GM21528 (cell line): ENCODE results near the gene MDM2.

Experiments used
- ATAC-seq: cut with Tn5 transposase; IDR thresholded peaks from one replicate; pipeline ENCODE4 v1.9.1; 2021; ENCODE audit warnings: mild to moderate bottlenecking, moderate library complexity; ENCODE audit not compliant: unreplicated experiment, low FRiP score

MDM2 gene

GRCh38 chr12:68870443-68870842 lies 62.5 kb downstream of the MDM2 start:
- no peak for ATAC-seq

- no peak for ATAC-seq
Measured at GRCh38 chr12:68871396-68871795, 63.4 kb downstream of the MDM2 start.

- ATAC-seq = no peak
Measured at GRCh38 chr12:68871921-68872320, 63.9 kb downstream of the MDM2 start.

- ATAC-seq = no peak
Measured at GRCh38 chr12:68873316-68873715, 65.3 kb downstream of the MDM2 start.

GRCh38 chr12:68876461-68876860 lies 68.5 kb downstream of the MDM2 start:
- no peak for ATAC-seq

- ATAC-seq = no peak
Measured at GRCh38 chr12:68877583-68877982, 69.6 kb downstream of the MDM2 start.

GRCh38 chr12:68878283-68878682 lies 70.3 kb downstream of the MDM2 start:
- ATAC-seq = no peak

- ATAC-seq = no peak
Measured at GRCh38 chr12:68878846-68879245, 70.9 kb downstream of the MDM2 start.

- no peak for ATAC-seq
Measured at GRCh38 chr12:68880660-68881325, 72.8 kb downstream of the MDM2 start.

- ATAC-seq = no peak
Measured at GRCh38 chr12:68882251-68882964, 74.4 kb downstream of the MDM2 start.

- no peak for ATAC-seq
Measured at GRCh38 chr12:68883151-68883550, 75.2 kb downstream of the MDM2 start.

GRCh38 chr12:68884251-68884650 lies 76.3 kb downstream of the MDM2 start:
- no peak for ATAC-seq

- no peak for ATAC-seq
Measured at GRCh38 chr12:68885381-68885780, 77.4 kb downstream of the MDM2 start.

- no peak for ATAC-seq
Measured at GRCh38 chr12:68886636-68887572, 78.9 kb downstream of the MDM2 start.

- ATAC-seq = no peak
Measured at GRCh38 chr12:68887641-68888040, 79.7 kb downstream of the MDM2 start.

GRCh38 chr12:68888243-68888642 lies 80.3 kb downstream of the MDM2 start:
- no peak for ATAC-seq

- ATAC-seq = no peak
Measured at GRCh38 chr12:68890701-68891113, 82.7 kb downstream of the MDM2 start.

- no peak for ATAC-seq
Measured at GRCh38 chr12:68891141-68891540, 83.2 kb downstream of the MDM2 start.

- no peak for ATAC-seq
Measured at GRCh38 chr12:68893201-68893600, 85.2 kb downstream of the MDM2 start.

- no peak for ATAC-seq
Measured at GRCh38 chr12:68893741-68894140, 85.8 kb downstream of the MDM2 start.

GRCh38 chr12:68894276-68894855 lies 86.4 kb downstream of the MDM2 start:
- ATAC-seq = no peak
